Measurements from ENCODE around the gene LGR5.
A peak's percentile ranks its signal among the peaks of the same experiment; 100 is the strongest.

Gene LGR5

GRCh38 chr12:71567537-71567936 lies 127.9 kb downstream of the LGR5 start:
- TF ChIP-seq CEBPB (IDR thresholded peaks at IDR 0.05) (no peak), EGR1 (IDR thresholded peaks at IDR 0.05) (no peak), CREB1 (IDR thresholded peaks at IDR 0.05; ENCODE audit: low read depth) (no peak), YY1 (IDR thresholded peaks at IDR 0.05; ENCODE audit: low read depth) (no peak), NFIC (IDR thresholded peaks at IDR 0.05) (no peak), EP300 (IDR thresholded peaks at IDR 0.05; ENCODE audit: borderline replicate concordance) (no peak), ZBTB7A (IDR thresholded peaks at IDR 0.05; ENCODE audit: low read depth) (no peak), REST (IDR thresholded peaks at IDR 0.05; ENCODE audit: low read depth) (no peak), TCF12 (IDR thresholded peaks at IDR 0.05; ENCODE audit: low read depth) (no peak)
- TF ChIP-seq, protein P1, sequence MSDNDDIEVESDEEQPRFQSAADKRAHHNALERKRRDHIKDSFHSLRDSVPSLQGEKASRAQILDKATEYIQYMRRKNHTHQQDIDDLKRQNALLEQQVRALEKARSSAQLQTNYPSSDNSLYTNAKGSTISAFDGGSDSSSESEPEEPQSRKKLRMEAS (IDR thresholded peaks at IDR 0.05), result no peak
- TF ChIP-seq, protein P2, sequence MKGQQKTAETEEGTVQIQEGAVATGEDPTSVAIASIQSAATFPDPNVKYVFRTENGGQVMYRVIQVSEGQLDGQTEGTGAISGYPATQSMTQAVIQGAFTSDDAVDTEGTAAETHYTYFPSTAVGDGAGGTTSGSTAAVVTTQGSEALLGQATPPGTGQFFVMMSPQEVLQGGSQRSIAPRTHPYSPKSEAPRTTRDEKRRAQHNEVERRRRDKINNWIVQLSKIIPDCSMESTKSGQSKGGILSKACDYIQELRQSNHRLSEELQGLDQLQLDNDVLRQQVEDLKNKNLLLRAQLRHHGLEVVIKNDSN (IDR thresholded peaks at IDR 0.05), result no peak

- no peak for TF ChIP-seq REST (IDR thresholded peaks at IDR 0.05; ENCODE audit: low read depth)
- no peak for TF ChIP-seq TAF1 (IDR thresholded peaks at IDR 0.05; ENCODE audit: low read depth)
- no peak for TF ChIP-seq NFIC (IDR thresholded peaks at IDR 0.05)
- TF ChIP-seq, protein P2 (IDR thresholded peaks at IDR 0.05), result no peak
- no peak for TF ChIP-seq YY1 (IDR thresholded peaks at IDR 0.05; ENCODE audit: low read depth)
- TF ChIP-seq FOXM1 (IDR thresholded peaks at IDR 0.05; ENCODE audit: borderline replicate concordance, low read depth), result no peak
- no peak for TF ChIP-seq CEBPB (IDR thresholded peaks at IDR 0.05)
- TF ChIP-seq TEAD4 (IDR thresholded peaks at IDR 0.05), result no peak
- no peak for TF ChIP-seq ZBTB7A (IDR thresholded peaks at IDR 0.05; ENCODE audit: low read depth)
- no peak for TF ChIP-seq EP300 (IDR thresholded peaks at IDR 0.05; ENCODE audit: borderline replicate concordance)
- TF ChIP-seq EGR1 (IDR thresholded peaks at IDR 0.05), result no peak
- TF ChIP-seq RAD21 (IDR thresholded peaks at IDR 0.05; ENCODE audit: low read depth), result no peak
- no peak for TF ChIP-seq CREB1 (IDR thresholded peaks at IDR 0.05; ENCODE audit: low read depth)
- TF ChIP-seq, protein P1 (IDR thresholded peaks at IDR 0.05), result no peak
- no peak for TF ChIP-seq TCF12 (IDR thresholded peaks at IDR 0.05; ENCODE audit: low read depth)
Measured at GRCh38 chr12:71576496-71576895, 136.9 kb downstream of the LGR5 start.

- TF ChIP-seq, protein P1 (IDR thresholded peaks at IDR 0.05), result no peak
- no peak for TF ChIP-seq ZBTB7A (IDR thresholded peaks at IDR 0.05; ENCODE audit: low read depth)
- no peak for TF ChIP-seq EGR1 (IDR thresholded peaks at IDR 0.05)
- TF ChIP-seq CEBPB (IDR thresholded peaks at IDR 0.05), result no peak
- no peak for TF ChIP-seq FOXM1 (IDR thresholded peaks at IDR 0.05; ENCODE audit: borderline replicate concordance, low read depth)
- no peak for TF ChIP-seq TCF12 (IDR thresholded peaks at IDR 0.05; ENCODE audit: low read depth)
- TF ChIP-seq RAD21 (IDR thresholded peaks at IDR 0.05; ENCODE audit: low read depth), result no peak
- no peak for TF ChIP-seq YY1 (IDR thresholded peaks at IDR 0.05; ENCODE audit: low read depth)
- no peak for TF ChIP-seq EP300 (IDR thresholded peaks at IDR 0.05; ENCODE audit: borderline replicate concordance)
Measured at GRCh38 chr12:71578694-71579258, 139.2 kb downstream of the LGR5 start.

GRCh38 chr12:71581206-71581605 lies 141.6 kb downstream of the LGR5 start:
- TF ChIP-seq TEAD4 (IDR thresholded peaks at IDR 0.05), result peak; percentile 89
- peak; percentile 78 for TF ChIP-seq NFIC (IDR thresholded peaks at IDR 0.05)
- no peak for TF ChIP-seq CEBPB (IDR thresholded peaks at IDR 0.05)
- TF ChIP-seq TCF12 (IDR thresholded peaks at IDR 0.05; ENCODE audit: low read depth), result peak; percentile 86
- peak; percentile 57; the same call in 1 of the 2 replicates for TF ChIP-seq FOXM1 (IDR thresholded peaks at IDR 0.05; ENCODE audit: borderline replicate concordance, low read depth)
- peak; percentile 92 for TF ChIP-seq EP300 (IDR thresholded peaks at IDR 0.05; ENCODE audit: borderline replicate concordance)
- TF ChIP-seq EGR1 (IDR thresholded peaks at IDR 0.05), result no peak
- no peak for TF ChIP-seq TAF1 (IDR thresholded peaks at IDR 0.05; ENCODE audit: low read depth)

DNA sequence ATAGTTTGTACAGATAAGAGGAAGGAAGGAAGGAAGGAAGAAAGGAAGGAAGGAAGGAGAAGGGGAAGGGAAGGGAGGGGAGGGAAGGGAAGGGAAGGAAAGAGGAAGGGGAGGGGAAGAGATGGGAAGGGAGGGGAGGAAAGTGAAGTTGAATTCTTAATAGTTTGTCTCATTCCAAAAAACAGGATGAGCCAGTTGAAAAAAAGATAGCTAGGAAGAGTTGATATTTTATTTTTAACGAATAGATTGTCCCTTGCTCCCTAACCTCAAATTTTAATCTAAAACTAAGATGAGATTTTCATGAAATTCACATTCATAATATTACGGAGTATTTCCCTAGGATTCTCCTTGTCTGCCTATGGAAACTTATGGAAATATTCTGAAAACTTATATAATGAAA lies 143.3 kb downstream of the LGR5 start:
- TF ChIP-seq YY1 (IDR thresholded peaks at IDR 0.05; ENCODE audit: low read depth) (no peak), TCF12 (IDR thresholded peaks at IDR 0.05; ENCODE audit: low read depth) (no peak), RAD21 (IDR thresholded peaks at IDR 0.05; ENCODE audit: low read depth) (no peak), EGR1 (IDR thresholded peaks at IDR 0.05) (no peak), EP300 (IDR thresholded peaks at IDR 0.05; ENCODE audit: borderline replicate concordance) (no peak), CREB1 (IDR thresholded peaks at IDR 0.05; ENCODE audit: low read depth) (no peak), TAF1 (IDR thresholded peaks at IDR 0.05; ENCODE audit: low read depth) (no peak), FOXM1 (IDR thresholded peaks at IDR 0.05; ENCODE audit: borderline replicate concordance, low read depth) (no peak), REST (IDR thresholded peaks at IDR 0.05; ENCODE audit: low read depth) (no peak), ZBTB7A (IDR thresholded peaks at IDR 0.05; ENCODE audit: low read depth) (no peak), TEAD4 (IDR thresholded peaks at IDR 0.05) (no peak), NFIC (IDR thresholded peaks at IDR 0.05) (no peak), CEBPB (IDR thresholded peaks at IDR 0.05) (no peak)
- TF ChIP-seq, protein P2 (IDR thresholded peaks at IDR 0.05), result no peak
- TF ChIP-seq, protein P1 (IDR thresholded peaks at IDR 0.05), result no peak
